HCT116 (cell line): ENCODE results near the gene KRT79.

Experiments used
- CTCF ChIP-seq, 3 experiments: fragments of 200-600 bp in 1 of 3; sonication (generic) in 1 of 3; IDR thresholded peaks in 2 of 3; conservative IDR thresholded peaks in 1 of 3; 2 replicates each; pipeline ENCODE4 v1.5.1; 2012 to 2017; ENCODE audit warnings: low read depth in 2 of 3, low read length in 2 of 3, antibody characterized with exemption in 1 of 3, borderline replicate concordance in 1 of 3, control low read depth in 1 of 3, mild to moderate bottlenecking in 1 of 3, mixed read lengths in 1 of 3, mixed run types in 1 of 3, moderate library complexity in 1 of 3; ENCODE audit not compliant: insufficient read depth in 1 of 3
- EZH2 ChIP-seq: fragments of 200-600 bp; sonication (generic); IDR thresholded peaks from 2 replicates; pipeline ENCODE4 v1.6.1; 2017; ENCODE audit warnings: antibody characterized with exemption, mixed run types
- FOSL1 ChIP-seq: IDR thresholded peaks from 2 replicates; pipeline ENCODE4 v1.6.1; 2012; ENCODE audit warnings: low read depth
- JUND ChIP-seq: IDR thresholded peaks from 2 replicates; pipeline ENCODE4 v1.6.1; 2012
- MAX ChIP-seq: IDR thresholded peaks from 2 replicates; pipeline ENCODE4 v1.6.1; 2012
- POLR2A ChIP-seq: IDR thresholded peaks from 2 replicates; pipeline ENCODE4 v1.7.0; 2011; ENCODE audit warnings: borderline replicate concordance; ENCODE audit not compliant: insufficient read depth, insufficient read length; ENCODE audit errors: extremely low read depth
- POLR2AphosphoS5 ChIP-seq: IDR thresholded peaks from 2 replicates; pipeline ENCODE4 v1.6.1; 2011; ENCODE audit warnings: mild to moderate bottlenecking, low read depth, low read length, moderate library complexity
- RAD21 ChIP-seq: IDR thresholded peaks from 2 replicates; pipeline ENCODE4 v1.6.1; 2012; ENCODE audit warnings: low read depth, mild to moderate bottlenecking
- REST ChIP-seq: IDR thresholded peaks from 2 replicates; pipeline ENCODE4 v1.6.1; 2012; ENCODE audit warnings: low read depth
- TCF7L2 ChIP-seq: IDR thresholded peaks from 2 replicates; pipeline ENCODE4 v1.7.0; 2011; ENCODE audit warnings: borderline replicate concordance, inconsistent platforms; ENCODE audit not compliant: insufficient read depth, insufficient read length; ENCODE audit errors: extremely low read depth
- ZNF274 ChIP-seq: fragments of 200-500 bp; sonication (Bioruptor generic); IDR thresholded peaks from 2 replicates; pipeline ENCODE4 v1.6.1; 2014; ENCODE audit warnings: mild to moderate bottlenecking, low read depth, low read length, inconsistent platforms

- no peak for TF ChIP-seq CTCF (IDR thresholded peaks at IDR 0.05 in 2 of 3, conservative IDR thresholded peaks at IDR 0.05 in 1 of 3; ENCODE audit: borderline replicate concordance in 1 of 3, insufficient read depth in 1 of 3, low read depth in 2 of 3, low read length in 2 of 3)
- no peak for TF ChIP-seq POLR2AphosphoS5
- no peak for TF ChIP-seq EZH2
- no peak for TF ChIP-seq FOSL1
- no peak for TF ChIP-seq POLR2A
- no peak for TF ChIP-seq TCF7L2
- no peak for TF ChIP-seq REST
- no peak for TF ChIP-seq MAX
- TF ChIP-seq RAD21, result no peak
- TF ChIP-seq JUND, result no peak
- no peak for TF ChIP-seq ZNF274
Observed at GRCh38 chr12:52788876-52789636, 45.1 kb downstream of the KRT79 start.
